PC-3 (cell line): ENCODE data around the gene PHLDB1.

Experiments
- EZH2 ChIP-seq: fragments of 300-600 bp; sonication (generic); IDR thresholded peaks from one replicate; pipeline ENCODE4 v1.6.1; 2017; ENCODE audit warnings: antibody characterized with exemption, mild to moderate bottlenecking, low read length; ENCODE audit not compliant: unreplicated experiment
- TF ChIP-seq, protein P1 (sequence below): fragments of 300-600 bp; sonication (generic); conservative IDR thresholded peaks from 2 replicates; pipeline ENCODE4 v1.5.1; 2017; ENCODE audit warnings: antibody characterized with exemption, low read depth, mild to moderate bottlenecking, low read length

- TF ChIP-seq, protein P1, sequence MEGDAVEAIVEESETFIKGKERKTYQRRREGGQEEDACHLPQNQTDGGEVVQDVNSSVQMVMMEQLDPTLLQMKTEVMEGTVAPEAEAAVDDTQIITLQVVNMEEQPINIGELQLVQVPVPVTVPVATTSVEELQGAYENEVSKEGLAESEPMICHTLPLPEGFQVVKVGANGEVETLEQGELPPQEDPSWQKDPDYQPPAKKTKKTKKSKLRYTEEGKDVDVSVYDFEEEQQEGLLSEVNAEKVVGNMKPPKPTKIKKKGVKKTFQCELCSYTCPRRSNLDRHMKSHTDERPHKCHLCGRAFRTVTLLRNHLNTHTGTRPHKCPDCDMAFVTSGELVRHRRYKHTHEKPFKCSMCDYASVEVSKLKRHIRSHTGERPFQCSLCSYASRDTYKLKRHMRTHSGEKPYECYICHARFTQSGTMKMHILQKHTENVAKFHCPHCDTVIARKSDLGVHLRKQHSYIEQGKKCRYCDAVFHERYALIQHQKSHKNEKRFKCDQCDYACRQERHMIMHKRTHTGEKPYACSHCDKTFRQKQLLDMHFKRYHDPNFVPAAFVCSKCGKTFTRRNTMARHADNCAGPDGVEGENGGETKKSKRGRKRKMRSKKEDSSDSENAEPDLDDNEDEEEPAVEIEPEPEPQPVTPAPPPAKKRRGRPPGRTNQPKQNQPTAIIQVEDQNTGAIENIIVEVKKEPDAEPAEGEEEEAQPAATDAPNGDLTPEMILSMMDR, result no peak
- no peak for TF ChIP-seq EZH2
Observed at GRCh38 chr11:118618115-118618990, 10.9 kb downstream of the PHLDB1 start.
